Activated CD8-positive, alpha-beta memory T cell treated with anti-CD3 and anti-CD28 coated beads for 48 hours (primary cell): Measurements from ENCODE around the gene FAM200A.
"Not testable (repeated sequence)": the region's sequence is repeated elsewhere in the genome, so short reads cannot be mapped to it uniquely, and the experiment has no call there.

Experiments
- DNase-seq, 3 experiments: peaks; one replicate each; pipeline ENCODE4 v3.0.0-alpha.2; 2020; ENCODE audit warnings: low read depth in 2 of 3, low spot score in 2 of 3

Gene FAM200A

GRCh38 chr7:99504603-99505323, 47.2 kb downstream of the FAM200A start, which contains the start of gene ZKSCAN5:
ZKSCAN5 (plus strand) TSS chr7:99504662; CDS start chr7:99506045, 1,383 bp downstream.
- peak; percentile 90 to 98 (median 91) for DNase-seq

- no peak for DNase-seq
These were observed 47.7 kb downstream of the FAM200A start for GRCh38 chr7:99504281-99504602.

GRCh38 chr7:99501236-99501635, 50.7 kb downstream of the FAM200A start:
- not testable (repeated sequence) for DNase-seq

GRCh38 chr7:99500637-99501009, 51.3 kb downstream of the FAM200A start:
- DNase-seq = no peak

- DNase-seq = peak; percentile 63 to 75 (median 66)
These were observed 51.9 kb downstream of the FAM200A start, which contains the start of gene ZNF394 for GRCh38 chr7:99499721-99500636. ZNF394 (minus strand) TSS chr7:99500281; CDS start chr7:99500093, 188 bp downstream.

- no peak for DNase-seq
These were observed 52.6 kb downstream of the FAM200A start for GRCh38 chr7:99499371-99499720.

GRCh38 chr7:99498546-99498944, 53.4 kb downstream of the FAM200A start:
- DNase-seq = no peak

- DNase-seq = no peak
These were observed 54.0 kb downstream of the FAM200A start for GRCh38 chr7:99497766-99498545.
